GM18868 (cell line): ENCODE data around the gene GRK2.
"Not testable (repeated sequence)": the region's sequence is repeated elsewhere in the genome, so short reads cannot be mapped to it uniquely, and the experiment has no call there.

Experiments
- ATAC-seq: cut with Tn5 transposase; IDR thresholded peaks from one replicate; pipeline ENCODE4 v1.9.1; 2021; ENCODE audit warnings: mild to moderate bottlenecking, moderate library complexity; ENCODE audit not compliant: unreplicated experiment

GRK2 gene

DNA sequence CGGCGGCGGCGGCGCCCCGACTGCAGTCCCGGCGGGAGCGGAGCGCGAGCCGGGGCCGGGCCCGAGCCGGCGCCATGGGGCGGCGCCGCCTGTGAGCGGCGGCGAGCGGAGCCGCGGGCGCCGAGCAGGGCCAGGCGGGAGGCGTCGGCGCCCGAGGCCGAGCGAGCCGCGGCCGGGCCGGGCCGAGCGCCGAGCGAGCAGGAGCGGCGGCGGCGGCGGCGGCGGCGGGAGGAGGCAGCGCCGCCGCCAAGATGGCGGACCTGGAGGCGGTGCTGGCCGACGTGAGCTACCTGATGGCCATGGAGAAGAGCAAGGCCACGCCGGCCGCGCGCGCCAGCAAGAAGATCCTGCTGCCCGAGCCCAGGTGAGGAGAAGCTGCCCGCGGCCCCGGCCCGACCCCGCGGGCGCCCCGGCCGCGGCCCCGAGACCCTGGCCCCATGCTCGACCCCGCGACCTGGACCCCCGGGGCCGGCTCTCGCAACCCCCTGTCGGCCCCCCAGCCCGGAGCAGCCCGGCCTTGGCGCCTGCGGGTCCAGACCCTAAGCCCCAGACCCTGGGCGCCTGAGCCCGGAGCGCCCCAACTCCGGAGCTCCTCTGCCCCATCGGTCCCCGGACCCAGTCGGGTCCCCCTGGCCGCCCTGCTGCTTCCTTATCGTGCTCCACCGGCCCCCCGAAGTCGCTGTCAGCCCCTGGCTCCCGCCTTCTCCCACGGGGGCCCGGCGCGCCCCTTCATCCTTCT is at the start of gene GRK2:
Gene GRK2 (plus strand): TSS at position 25 of the 739 bp plus-strand sequence. CDS start 227 bp downstream, at position 252.
- no peak for ATAC-seq

DNA sequence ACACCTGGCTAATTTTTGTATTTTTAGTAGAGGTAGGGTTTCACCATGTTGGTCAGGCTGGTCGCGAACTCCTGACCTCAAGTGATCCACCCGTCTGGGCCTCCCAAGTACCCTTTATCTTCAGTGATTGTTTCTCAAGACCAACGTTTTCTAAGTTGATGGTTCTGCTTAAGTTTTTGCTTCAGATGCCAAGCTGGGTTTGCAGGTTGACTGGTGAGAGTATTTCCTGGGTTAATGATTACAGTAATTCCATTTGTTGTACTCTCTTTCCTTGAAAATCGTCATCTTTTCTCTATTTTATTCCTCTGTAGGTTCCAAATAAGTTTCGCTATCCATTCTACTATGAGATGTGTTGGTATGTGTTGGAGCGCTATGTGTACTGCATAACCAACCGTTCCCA is 38.5 kb upstream of the GRK2 start:
- ATAC-seq, result no peak

DNA sequence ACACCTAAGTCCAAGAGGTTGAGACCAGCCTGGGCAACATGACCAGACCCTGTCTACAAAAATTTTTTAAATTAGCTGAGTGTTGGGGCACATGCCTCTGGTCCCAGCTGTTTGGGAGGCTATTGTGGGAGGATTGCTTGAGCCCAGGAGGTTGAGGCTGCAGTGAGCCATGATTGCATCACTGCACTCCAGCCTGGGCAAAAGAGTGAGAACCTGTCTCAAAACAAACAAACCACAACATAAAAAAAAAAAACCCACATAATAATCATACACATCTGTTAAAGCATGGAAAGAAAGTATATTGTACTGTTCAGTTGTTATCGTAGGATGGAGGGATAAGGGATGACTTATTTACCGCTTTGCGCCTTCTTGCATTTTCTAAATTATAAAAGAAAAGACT is 35.9 kb upstream of the GRK2 start:
- no peak for ATAC-seq

DNA sequence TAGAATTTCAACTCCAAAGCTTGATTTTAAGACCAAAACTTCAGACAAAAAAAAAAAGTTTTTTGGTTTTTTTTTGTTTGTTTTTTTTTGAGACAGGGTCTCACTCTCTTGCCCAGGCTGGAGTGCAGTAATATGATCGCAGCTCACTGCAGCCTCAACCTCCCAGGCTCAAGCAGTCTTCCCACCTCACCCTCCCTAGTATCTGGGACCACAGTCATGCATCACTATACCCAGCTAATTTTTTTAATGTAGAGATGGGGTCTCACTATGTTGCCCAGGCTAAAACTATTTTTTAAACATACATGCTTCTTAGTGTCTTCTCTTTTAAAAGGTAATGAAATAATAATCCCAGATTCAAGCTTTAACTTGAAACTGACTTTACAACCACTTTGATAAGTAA is 35.4 kb upstream of the GRK2 start:
- ATAC-seq, result no peak

DNA sequence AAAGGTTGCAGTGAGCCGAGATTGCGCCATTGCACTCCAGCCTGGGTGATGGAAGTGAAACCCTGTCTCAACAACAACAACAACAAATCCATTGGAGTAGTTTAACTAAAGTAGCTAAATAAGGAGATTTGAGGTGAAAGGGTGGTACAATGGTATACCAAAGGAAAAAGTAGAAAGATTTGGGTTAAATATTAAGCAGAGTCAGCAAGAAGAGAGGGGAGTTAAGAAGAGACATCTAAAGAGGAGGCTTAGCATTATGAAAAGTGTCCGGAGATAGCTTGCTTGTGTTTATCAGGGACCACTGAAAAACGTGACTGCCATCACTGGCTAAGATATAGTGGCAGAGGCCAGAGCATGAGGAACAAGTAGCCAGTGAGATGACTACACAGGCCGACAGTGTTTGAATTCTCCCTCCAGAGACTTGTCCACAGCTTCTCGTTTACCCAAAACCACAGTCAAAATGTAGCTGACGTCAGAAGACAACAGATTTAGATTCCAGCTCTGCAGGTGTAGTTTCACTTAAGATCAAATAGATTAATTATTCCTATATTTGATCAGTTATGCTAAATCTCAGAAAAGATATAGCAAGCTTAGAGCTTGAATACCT is 32.6 kb upstream of the GRK2 start:
- ATAC-seq, result no peak

DNA sequence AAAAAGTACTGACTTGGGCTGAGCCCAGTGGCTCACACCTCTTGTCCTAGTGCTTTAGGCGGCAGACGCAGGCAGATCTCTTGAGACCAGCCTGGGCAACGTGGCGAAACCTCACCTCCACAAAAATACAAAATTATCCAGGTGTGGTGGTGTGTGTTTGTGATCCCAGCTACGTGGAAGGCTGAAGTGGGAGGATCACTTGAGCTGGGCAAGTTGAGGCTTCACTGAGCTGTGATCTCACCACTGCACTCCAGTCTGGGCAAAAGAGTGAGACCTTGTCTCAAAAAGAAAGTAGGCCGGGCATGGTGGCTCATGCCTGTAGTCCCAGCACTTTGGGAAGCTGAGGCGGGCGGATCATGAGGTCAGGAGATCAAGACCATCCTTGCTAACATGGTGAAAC is 31.7 kb upstream of the GRK2 start:
- not testable (repeated sequence) for ATAC-seq

DNA sequence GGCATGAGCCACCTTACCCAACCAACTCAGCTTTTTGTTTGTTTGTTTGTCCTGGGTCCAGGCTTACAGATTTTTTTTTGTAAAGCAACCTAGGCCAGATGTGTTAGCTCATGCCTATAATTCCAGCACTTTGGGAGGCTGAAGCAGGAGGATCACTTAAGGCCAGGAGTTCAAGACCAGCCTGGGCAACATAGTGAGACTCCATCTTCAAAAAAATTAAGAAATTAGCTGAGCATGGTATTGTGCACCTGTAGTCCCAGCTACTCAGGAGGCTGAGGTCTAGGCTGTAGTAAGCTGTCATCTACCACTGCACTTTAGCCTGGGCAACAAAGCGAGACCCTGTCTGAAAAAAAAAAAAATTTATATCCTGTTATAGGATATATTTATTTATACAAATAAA is 28.7 kb upstream of the GRK2 start:
- ATAC-seq, result no peak

DNA sequence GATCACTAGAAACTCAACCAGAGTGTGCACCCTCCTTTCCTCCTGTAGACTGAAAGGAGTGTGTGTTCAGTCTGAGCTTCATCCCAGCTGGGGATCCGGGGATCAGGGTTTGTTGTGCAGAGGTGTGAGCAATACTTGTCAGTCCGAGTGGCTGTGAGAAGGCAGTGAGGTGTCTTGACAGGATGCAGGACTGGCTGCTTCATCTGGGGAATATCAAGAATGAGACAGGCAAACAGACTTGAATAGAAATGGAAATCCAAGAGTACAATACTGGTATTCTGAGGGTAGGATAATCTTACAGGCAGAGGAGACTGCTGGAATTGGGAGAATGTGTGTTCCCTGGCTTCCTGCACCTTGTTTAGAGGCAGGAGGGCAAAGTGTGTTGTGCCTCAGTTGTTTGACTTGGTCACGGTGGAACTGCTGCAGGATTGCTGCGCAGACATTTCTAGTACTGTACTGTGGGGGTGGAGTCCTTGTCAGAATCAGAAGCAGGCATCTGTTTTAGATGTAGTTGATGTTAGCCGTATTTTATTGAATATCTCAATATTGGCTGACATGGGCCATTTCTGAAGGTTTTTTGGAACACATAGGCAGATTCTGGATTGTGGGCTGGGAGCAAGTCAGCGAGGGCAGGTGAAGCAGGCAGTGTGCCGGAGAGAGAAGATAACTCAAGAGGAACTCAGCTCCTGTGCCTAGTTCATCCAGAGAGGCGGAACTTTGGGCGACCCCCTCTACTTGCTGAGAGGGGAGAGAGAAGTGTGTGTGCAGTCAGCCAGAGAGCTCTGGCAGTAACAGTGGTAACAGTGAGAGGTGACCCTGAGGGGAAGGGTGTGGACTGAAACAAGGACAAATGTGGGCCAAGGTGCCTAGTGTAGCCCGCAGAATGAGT is 27.1 kb upstream of the GRK2 start:
- no peak for ATAC-seq

DNA sequence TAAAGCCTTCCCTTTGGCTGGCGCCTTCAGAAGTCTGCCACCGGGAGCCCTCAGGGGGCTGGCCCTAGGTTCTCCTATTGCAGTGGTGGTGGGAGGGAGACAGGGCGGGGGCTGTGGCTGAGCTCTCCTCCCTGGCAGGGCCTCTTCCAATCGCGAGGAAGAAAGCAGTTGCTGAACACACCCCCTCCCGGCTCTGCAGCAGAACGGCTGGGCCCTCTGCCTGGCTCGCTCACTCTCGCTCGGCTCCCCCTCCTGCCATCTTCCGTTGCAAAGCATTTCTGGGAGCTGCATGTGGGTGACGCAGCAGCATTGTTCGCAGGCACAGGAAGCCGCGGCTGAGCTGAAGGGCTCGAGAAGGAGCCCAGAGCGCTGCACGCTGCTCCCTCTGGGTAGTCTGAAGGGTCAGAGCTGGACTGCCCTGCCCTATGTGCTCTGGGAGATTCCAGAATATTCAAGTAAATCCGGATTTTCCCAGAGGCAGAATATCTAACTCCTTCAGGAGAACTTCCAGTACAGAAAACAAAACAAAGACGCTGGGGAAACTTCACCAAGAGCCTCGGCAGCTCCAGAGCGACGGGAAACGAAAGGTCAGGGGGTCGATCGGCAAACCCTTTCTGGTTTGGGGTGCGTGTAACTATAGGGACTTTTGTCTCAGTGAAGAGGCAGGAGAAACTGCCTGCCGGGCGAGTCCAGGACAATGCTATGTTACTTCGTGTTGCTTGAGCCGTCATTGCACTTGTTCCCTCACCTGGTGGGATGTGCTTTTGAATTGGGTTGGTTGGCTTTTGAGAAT is 26.3 kb upstream of the GRK2 start:
- ATAC-seq, result peak; percentile 90

DNA sequence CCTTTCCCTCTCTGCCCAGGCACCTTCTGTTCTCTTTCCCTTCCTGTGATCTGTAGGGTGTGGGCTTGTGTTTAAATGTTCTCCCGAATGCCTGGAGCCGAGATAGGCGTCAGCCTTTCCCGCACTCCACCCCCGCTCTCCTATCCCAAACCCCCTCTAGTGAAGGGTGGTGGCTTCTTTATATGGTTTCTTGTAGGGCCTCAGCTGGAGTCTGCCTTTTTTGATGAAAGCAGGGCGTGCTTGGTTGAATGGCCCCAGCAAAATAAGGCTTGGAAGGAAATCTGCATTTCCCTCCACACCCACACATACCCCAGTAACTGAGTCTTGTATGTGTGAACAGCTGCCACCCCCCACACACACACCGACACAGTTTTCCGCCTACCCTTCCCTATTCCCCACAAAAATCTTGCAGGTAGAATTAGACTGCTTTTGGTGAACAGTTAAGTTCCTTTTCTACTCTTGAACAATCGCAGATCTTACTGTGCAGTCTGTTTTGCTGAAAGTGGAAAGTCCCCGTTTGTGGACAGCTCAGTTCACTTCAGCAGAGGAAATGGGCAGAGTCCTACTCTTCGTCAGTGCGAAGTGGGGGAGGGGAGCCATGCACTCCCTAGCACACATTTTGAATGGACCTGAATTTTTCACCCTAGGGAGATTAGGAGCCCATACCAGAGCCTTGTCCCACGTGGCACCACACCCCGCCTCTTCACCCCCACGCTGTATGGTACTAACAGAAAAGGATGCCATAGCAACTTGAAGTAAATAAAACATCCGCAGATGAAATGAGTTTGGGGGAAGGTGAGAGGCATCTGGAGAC is 25.5 kb upstream of the GRK2 start:
- peak; percentile 37 for ATAC-seq

DNA sequence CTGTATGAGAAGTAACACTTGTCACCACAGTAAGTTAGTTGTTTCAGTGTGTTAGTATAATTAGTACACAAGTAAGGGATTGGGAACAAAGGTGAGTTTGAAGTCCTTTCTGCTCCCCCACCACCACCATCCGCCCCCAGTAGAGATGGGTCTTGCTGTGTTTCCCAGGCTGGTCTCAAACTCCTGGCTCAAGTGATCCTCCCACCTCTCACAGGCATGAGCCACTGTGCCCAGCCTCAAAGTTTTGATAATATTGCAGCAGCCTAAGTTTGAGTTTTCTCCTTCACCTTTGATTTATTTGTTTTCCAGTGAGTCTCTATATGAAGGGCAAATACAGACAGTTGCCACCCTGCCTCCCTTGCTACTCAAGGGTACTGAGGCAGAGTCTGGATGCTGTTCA is 23.7 kb upstream of the GRK2 start:
- ATAC-seq, result no peak

DNA sequence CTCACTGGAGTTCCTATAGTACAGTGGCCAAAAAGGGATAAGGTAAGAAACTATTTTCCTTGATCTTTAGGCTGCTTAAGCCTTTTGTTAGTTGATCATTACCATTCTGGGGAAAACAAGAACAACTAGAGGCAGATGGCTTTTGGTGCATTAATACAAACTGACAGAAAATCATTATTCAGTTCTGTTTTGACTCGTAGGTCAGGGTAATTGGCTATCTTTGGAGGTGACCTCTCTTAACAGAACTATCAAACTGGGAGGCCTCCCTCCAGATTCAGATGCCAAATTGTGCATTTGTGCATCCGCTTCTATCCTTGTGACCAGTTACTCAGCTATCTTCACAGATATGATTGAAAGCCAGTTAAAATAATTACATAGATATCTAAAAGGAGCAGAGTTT is 23.2 kb upstream of the GRK2 start:
- no peak for ATAC-seq

DNA sequence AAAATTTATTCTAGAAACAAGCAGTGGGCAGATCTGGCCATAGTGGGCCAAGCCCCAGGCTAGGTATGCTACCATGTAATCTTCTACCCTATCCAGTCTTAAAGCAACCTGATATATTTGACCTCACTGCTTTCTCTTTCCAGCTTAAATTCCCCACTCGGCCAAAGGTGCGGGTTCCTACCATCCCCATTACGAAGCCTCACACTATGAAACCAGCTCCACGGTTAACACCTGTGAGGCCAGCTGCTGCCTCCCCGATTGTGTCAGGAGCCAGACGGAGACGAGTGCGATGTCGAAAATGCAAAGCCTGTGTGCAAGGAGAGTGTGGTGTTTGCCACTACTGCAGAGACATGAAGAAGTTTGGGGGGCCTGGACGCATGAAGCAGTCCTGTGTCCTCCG is 21.2 kb upstream of the GRK2 start:
- no peak for ATAC-seq

DNA sequence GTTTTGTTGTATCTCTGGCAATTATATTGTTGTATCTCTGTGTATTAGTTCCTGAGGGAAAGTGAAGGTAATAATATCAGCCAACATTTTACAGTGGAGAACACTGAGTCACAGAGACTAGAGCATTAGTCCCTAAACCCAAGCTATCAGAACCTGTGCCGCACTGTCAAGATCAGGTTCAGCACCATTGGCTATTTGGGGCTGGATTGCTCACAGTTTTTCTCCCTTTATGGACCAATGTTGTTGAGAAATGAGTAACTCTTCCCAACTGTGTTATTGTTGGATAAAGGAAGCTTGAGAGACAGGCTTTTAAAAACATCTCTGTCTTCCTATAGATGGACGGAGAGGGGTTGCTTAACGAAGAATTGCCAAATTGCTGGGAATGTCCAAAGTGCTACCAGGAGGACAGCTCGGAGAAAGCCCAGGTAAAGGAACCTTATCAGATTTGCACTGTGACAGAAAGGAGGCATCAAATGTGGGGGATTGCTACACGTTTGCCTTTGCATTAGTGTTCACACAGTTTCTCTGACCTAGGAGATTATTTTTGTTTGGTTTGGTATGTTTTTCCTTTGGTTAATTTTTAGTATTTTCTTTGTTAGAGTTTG is 18.2 kb upstream of the GRK2 start:
- ATAC-seq, result no peak

DNA sequence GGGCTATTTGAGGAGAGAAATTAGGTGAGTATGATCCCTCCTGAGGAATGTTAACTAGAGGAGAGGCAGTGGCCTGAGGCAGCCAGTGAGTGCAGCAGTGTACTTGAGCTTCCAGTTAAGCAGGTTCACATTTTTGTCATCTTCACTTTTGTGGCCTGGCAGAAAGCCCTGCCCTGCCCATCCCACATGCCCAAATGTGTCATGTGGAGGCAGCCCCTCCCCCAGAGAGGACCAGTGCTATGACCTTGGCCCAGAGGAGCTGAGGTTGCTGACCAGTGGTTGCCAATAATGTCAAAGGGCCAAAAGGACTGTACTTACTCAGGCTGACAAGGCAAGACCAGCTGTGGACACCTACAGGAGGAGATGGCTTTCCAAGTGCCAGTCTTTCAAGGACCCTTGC is 17.6 kb upstream of the GRK2 start:
- ATAC-seq, result no peak

DNA sequence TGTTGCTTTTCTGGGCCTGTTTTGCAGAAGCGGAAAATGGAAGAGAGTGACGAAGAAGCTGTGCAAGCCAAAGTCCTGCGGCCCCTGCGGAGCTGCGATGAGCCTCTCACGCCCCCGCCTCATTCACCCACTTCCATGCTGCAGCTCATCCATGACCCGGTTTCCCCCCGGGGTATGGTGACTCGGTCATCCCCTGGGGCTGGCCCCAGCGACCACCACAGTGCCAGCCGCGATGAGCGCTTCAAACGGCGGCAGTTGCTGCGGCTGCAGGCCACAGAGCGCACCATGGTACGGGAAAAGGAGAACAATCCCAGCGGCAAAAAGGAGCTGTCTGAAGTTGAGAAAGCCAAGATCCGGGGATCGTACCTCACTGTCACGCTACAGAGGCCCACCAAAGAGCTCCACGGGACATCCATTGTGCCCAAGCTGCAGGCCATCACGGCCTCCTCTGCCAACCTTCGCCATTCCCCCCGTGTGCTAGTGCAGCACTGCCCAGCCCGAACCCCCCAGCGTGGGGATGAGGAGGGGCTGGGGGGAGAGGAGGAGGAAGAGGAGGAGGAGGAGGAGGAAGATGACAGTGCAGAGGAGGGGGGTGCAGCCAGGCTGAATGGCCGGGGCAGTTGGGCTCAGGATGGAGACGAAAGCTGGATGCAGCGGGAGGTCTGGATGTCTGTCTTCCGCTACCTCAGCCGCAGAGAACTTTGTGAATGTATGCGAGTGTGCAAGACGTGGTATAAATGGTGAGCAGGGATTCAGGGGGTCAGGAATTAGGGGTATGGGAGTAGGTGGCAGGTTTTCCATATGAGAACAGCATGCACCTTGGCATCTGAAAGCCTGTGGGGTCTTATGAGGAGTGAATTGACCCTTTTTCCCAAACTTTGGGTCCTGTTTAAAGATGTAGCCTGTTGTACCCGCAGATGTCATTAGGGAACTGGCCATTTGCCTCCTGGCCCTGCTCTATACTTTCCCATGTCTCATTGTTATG is 15.9 kb upstream of the GRK2 start:
- ATAC-seq, result no peak

DNA sequence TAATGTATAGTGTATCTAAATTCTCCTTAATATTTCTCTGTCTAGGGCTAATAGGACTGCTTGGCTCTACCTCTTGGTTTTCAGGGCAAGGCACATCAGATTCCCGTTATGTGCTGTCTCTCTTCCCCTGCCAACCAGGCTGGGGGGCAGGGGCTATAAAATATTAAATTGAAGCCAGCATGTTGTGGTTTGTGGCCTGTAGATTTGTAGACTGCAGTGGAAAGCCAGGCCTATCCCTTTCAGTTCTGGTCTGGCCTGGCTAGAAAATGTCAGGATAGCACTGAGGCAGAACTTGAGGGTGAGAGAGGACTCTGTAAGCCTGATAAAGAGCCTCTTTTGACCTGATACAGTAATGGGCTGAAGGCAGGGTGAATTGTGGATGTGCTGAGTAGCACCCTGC is 14.4 kb upstream of the GRK2 start:
- no peak for ATAC-seq

DNA sequence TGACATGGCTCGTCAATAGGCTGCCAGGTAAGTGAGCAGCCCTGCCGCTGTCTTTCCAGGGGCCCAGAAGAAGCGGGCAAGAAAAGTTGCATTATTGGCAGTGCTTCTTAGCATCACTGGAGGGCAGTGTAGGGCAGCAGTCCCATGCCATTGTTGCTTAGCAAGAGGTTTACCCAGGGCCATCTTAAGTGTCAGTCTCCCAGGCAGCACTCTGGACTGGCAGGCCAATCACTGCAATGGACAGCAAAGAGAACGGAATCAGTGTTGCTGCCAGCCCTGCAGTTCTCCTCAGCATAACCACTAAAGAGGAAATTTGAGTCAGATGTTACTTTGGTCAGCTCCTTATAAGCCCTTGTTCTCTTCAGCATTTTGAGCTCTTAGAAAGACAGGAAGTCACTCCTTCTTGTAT is 13.4 kb upstream of the GRK2 start:
- no peak for ATAC-seq
